HG03097 (cell line): ENCODE results near the gene MC1R.
"Not testable (repeated sequence)": the region's sequence is repeated elsewhere in the genome, so short reads cannot be mapped to it uniquely, and the experiment has no call there.

Experiments used
- ATAC-seq: cut with Tn5 transposase; IDR thresholded peaks from one replicate; pipeline ENCODE4 v1.9.1; 2021; ENCODE audit not compliant: unreplicated experiment, low FRiP score

MC1R gene

DNA sequence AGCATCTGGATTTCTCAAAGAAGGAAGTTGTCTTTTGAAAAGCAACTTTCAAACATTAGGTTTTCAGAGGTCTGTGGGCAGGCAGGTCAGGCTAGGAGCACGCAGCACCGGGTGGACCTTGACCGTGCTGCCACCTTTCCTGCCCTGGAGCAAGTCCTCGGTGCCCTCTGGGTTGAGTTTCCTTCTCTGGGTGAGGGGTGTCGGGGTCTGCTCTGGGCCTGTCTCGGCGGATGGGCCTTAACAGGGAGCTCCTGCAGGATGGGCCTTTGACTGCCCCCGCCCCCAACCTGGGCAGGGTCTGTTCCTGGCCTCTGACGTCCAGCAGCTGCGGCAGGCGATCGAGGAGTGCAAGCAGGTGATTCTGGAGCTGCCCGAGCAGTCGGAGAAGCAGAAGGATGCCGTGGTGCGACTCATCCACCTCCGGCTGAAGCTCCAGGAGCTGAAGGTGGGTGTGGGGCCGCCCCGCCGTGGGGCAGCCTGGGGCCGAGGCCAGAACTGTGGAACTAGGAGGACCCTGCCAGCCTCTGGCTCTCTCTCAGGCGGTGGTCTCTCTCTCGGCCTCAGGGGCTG lies 38.6 kb downstream of the MC1R start:
- no peak for ATAC-seq

DNA sequence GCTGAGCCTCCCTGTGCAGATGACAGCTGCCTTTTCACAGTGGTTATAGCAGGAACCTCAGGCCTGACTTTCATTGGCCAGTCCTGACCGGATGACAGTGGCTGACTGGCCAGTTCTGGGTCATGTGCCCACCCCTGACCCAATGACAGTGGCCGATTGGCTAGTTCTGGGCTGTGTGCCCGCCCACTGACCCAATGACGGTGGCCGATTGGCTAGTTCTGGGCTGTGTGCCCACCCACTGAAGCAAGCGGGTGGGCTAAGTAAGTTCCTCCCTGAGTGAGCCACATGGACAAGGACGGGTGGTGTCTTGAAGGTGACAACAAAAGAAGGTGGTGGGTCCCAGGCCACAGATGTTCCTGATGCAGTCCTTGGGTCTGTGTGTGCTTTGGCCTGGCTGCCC lies 39.4 kb downstream of the MC1R start:
- ATAC-seq: no peak

DNA sequence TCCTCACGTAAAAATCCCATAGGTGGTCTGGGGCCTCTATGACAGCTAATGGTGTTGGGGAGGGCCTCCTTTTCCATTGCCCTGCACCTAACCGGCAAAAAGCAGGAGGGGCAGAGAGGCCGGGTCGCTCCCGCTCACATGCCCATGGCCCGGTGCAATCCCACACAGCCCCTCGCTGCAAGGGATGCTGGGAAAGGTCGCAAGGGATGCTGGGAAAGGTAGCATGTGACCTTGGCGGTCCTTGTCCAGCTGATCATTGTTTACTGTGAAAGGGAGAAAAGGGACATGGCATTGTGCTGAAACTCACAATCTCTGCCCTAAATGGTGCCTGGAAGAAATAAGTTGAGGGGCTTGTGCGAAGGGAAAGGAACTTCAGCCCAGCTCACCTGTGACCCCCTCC lies 39.9 kb downstream of the MC1R start:
- ATAC-seq: no peak

DNA sequence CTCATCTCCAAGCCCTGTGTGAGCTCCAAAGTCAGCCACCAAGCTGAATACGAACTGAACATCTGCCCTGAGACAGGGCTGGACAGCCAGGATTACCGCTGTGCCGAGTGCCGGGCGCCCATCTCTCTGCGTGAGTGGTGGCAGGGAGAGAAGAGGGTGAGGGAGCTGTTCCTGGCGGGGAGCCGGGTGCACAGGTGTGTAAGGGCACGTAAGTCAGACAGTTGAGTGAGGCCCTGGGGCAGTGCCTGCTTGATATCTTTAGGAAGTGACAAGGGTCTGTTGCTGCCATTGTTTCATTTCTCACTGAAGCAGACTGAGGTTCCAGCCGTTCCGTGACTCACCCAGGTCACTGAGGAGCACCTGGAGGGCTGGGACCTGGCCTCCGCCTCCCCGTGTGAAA lies 42.3 kb downstream of the MC1R start:
- no peak for ATAC-seq

DNA sequence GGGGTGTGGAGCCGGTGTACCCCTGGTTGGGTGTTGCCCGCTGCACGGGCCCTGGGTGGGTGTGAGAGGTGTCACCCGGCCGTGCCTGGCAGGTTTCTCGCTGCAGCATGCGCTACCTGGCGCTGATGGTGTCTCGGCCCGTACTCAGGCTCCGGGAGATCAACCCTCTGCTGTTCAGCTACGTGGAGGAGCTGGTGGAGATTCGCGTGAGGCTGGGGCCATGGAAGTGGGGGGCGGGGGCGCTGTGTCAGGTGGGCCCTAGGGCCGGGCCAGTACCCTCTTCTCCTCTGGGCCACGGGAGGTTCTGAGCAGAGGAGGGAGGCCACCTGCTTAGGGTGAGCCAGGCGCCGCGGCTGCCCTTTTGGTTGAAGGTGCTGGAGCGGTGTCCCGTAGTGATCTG lies 43.3 kb downstream of the MC1R start:
- ATAC-seq: no peak

DNA sequence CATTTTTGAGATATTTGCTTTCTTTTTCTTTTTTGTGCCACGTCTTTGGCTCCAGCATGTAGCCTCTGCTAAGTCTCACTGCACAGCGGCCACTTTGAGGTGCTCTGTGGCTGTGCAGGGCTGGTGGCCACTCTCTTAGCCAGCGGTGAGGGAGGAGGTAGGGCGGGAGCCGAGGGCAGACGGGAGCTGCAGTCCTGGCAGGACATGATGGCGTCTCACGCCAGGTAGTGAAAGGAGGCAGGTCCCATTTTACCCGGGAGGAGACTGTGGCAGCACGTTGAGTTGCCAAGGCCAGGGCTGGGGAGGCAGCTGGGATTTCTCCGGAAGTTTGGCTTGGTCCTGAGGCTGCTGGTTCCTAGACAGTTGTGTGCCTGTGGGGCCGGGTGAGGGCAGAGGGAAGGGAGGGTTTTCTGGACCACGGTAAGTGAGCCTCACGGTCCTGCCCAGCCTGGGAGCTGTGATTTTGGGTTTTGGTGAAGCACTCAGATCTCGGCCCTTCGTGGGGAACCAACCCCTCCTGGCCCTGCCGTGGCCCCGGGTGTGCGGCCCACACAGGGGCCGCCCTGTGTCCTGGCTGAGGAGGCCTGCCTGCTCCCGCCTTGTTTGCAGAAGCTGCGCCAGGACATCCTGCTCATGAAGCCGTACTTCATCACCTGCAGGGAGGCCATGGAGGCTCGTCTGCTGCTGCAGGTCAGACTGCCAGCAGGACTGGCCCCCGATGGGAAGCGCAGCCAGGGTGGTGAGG lies 44.3 kb downstream of the MC1R start:
- no peak for ATAC-seq

DNA sequence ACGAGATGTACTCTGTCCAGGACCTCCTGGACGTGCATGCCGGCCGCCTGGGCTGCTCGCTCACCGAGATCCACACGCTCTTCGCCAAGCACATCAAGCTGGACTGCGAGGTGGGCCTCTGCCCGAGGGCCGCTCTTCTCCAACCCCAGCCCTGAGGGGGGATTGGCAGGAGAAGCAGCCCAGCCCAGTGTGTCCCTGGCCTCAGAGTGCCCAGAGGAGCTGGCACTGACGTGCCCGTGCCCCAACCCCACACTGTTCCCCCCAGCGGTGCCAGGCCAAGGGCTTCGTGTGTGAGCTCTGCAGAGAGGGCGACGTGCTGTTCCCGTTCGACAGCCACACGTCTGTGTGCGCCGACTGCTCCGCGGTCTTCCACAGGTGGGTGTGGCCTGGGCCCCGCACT lies 45.5 kb downstream of the MC1R start:
- ATAC-seq: no peak

DNA sequence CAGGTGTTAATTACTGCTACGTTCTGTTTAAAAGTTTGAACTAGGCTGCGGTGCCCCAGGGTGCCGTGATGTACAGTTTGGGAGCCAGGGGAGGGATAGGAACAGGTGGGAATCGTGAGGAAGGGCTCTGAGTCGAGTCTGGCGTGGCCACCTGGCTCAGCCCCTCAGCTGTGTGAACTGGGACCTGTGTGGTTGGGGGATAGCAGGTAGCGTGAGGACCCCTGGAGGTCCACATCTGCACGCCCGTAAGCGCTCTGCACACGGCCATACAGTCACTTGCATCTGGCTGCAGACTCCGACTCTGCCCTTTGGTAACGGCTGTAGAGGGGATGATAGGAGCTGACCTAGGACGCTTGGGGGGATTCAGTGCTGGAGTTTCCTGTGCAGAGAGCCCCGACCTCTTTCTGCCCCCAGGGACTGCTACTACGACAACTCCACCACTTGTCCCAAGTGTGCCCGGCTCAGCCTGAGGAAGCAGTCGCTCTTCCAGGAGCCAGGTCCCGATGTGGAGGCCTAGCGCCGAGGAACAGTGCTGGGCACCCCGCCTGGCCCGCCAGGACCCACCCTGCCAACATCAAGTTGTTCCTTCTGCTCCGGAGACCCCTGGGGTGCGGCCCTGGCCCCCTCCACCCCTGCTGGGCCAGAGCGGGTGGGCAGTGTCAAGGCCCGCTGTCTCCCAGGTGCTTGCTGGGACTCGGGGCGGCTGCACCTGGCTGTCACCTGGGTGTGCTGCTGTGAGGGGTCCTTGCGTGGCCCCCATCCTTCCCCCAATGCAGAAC lies 47.0 kb downstream of the MC1R start:
- ATAC-seq: no peak

DNA sequence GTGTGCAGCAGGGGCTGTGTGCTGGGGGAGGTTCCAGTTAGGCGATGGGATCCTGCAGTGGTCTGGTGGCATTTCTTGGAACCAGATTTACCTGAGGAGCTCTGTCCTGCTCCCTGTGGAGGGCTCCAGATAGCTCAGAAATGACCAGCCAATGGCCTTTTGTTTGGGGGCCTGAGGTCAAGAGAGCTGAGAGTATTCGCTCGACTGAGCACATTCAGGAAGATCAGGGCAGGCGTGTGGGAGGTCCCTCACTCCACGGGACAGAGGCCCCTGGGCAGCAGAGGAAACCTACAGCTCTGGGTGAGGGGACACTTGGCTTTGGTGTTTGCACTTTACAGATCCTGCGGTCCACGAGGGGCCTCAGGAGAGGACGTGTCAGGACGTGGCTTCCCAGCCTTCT lies 48.1 kb downstream of the MC1R start:
- no peak for ATAC-seq

DNA sequence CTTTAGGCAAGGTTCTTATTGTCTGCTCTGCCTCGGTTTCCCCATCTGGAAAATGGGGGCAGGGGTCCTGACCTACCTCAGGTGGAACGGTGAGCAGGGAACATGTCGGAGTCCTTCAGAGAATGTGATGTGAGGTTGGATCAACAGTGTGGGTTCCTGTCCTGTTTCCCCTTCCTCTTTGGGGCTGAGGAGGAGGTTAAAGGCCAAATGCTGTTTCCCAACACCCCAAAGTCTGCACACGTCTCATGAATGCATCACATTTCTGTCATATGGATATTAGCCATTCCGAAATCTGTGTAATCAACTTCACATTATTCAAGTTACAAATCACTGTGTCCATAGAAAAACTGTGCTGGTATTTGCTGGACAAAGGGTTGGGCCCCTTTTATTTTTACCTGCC lies 48.8 kb downstream of the MC1R start:
- ATAC-seq: not testable (repeated sequence)

DNA sequence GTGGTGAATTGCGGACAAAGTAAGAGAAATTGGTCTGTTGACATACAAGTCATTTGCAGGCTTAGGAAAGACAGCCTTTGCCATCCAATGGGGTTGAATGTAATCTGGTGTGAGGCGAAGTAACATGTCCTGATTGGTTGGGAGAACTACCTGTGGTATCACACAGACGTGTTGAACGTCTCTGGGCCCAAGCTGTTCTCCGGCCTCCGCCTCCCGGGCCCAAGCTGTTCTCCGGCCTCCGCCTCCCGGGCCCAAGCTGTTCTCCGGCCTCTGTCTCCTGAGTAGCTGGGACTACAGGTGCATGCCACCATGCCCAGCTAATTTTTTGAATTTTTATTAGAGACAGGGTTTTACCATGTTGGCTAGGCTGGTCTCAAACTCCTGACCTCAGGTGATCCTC lies 49.4 kb downstream of the MC1R start:
- not testable (repeated sequence) for ATAC-seq

DNA sequence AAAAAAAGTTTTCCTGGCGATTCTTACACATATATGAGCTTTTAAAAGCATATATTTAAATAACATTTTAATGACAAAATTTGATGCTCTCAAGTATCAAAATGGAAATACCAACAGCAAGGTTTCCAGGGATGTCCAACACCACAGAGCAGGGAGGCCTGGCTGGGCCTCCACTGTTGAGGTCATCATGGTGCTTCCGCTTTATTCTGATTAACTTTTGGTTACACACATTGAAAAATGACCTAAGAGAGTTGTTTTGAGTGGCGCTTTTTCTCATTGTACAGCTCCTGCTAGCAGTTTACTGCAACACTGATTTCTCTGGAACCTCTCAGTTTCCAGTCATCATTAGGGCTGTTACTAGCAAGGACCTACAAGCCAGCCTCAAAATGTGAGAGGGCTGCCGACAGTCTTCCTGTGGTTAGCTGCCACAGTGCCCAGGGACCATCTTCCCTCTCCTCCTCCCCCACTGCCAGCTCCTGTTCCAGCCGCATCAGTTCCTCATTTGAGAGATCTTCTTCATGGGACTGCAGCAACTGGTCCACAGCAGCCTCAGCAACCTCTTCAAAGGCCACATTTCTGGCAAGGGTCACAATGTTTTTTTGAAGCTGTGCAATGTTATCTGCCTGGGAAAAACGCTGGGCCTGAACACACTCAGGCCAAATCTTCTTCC lies 51.2 kb downstream of the MC1R start:
- ATAC-seq: no peak
